ENCODE measurements around the gene MAST1. TPM values are rescaled to one million over a fixed set of nuclear protein-coding genes. Genes with fewer than 3 reads are reported as not detected.

Gene MAST1
- 1.6 and 2.4 TPM in 2 replicates for total RNA-seq

GRCh38 chr19:12838182-12838885, at the start of gene MAST1:
Gene MAST1 (plus strand): TSS chr19:12838515. CDS start chr19:12838573, 58 bp downstream.
- Mint-ChIP-seq H3K4me3 (peak within 1 kb of the TSS; percentile 74), H3K36me3 (ENCODE audit: low read depth) (no peaks in the 10 kb centered on the region), H3K27me3 (peaks cover 69% of the 10 kb centered on the region), H3K27ac (peak within 1 kb of the TSS; percentile 30), H3K4me1 (peaks cover 21% of the 10 kb centered on the region), H3K9me3 (no peaks in the 10 kb centered on the region)
- intact Hi-C loops (cut with micrococcal nuclease), result loop anchor here (2.0 to 5.0 kb wide), 4 partner anchors 42 to 259 kb away; partner anchors contain the start of genes DNASE2 and HOOK2
- DNase-seq, result peak; percentile 88

- Mint-ChIP-seq H3K9me3 (no peaks in the 10 kb centered on the region), H3K4me1 (peaks cover 19% of the 10 kb centered on the region), H3K36me3 (ENCODE audit: low read depth) (peaks cover 18% of the 10 kb centered on the region), H3K4me3 (peak overlapping the region; percentile 93), H3K27me3 (no peaks in the 10 kb centered on the region), H3K27ac (peak overlapping the region; percentile 97)
- DNase-seq, result peak; percentile 77
- intact Hi-C loops (cut with micrococcal nuclease), result no loop called here
Measured at GRCh38 chr19:12788682-12789097, 49.6 kb upstream of the MAST1 start.

- Mint-ChIP-seq H3K27ac (peak overlapping the region; percentile 97), H3K36me3 (ENCODE audit: low read depth) (peaks cover 22% of the 10 kb centered on the region), H3K27me3 (no peaks in the 10 kb centered on the region), H3K4me1 (peaks cover 22% of the 10 kb centered on the region), H3K4me3 (peak overlapping the region; percentile 96), H3K9me3 (no peaks in the 10 kb centered on the region)
- DNase-seq, result no peak
- intact Hi-C loops (cut with micrococcal nuclease), result no loop called here
Measured at GRCh38 chr19:12789098-12789903, 49.0 kb upstream of the MAST1 start.

GRCh38 chr19:12789904-12790619, 48.3 kb upstream of the MAST1 start:
- H3K36me3 Mint-ChIP-seq (ENCODE audit: low read depth), result peaks cover 22% of the 10 kb centered on the region
- peaks cover 30% of the 10 kb centered on the region for H3K4me1 Mint-ChIP-seq
- no peaks in the 10 kb centered on the region for H3K9me3 Mint-ChIP-seq
- DNase-seq, result peak; percentile 99
- no peaks in the 10 kb centered on the region for H3K27me3 Mint-ChIP-seq
- intact Hi-C loops (cut with micrococcal nuclease), result loop anchor here (5.0 kb wide), 1 partner anchor 68 kb away; the partner anchor contains the start of gene TNPO2
- peak overlapping the region; percentile 97 for H3K27ac Mint-ChIP-seq
- peak overlapping the region; percentile 96 for H3K4me3 Mint-ChIP-seq

GRCh38 chr19:12790628-12791344, 47.5 kb upstream of the MAST1 start:
- DNase-seq, result peak; percentile 76
- no peaks in the 10 kb centered on the region for H3K9me3 Mint-ChIP-seq
- peaks cover 34% of the 10 kb centered on the region for H3K4me1 Mint-ChIP-seq

GRCh38 chr19:12791345-12792050, 46.8 kb upstream of the MAST1 start, which contains the start of gene JUNB:
Gene JUNB (plus strand): TSS chr19:12791486. CDS start chr19:12791772, 286 bp downstream.
- Mint-ChIP-seq H3K36me3 (ENCODE audit: low read depth) (peaks cover 24% of the 10 kb centered on the region), H3K9me3 (no peaks in the 10 kb centered on the region), H3K27me3 (no peaks in the 10 kb centered on the region), H3K4me3 (peak within 1 kb of the TSS; percentile 96), H3K27ac (peak within 1 kb of the TSS; percentile 97), H3K4me1 (peaks cover 41% of the 10 kb centered on the region)
- intact Hi-C loops (cut with micrococcal nuclease), result loop anchor here (1.0 to 5.0 kb wide), 4 partner anchors 9 to 365 kb away; partner anchors contain the start of gene TNPO2
- DNase-seq, result peak; percentile 99

More at GRCh38 chr19:12790628-12791344, 47.5 kb upstream of the MAST1 start:
- peak overlapping the region; percentile 96 for H3K4me3 Mint-ChIP-seq
- peak overlapping the region; percentile 97 for H3K27ac Mint-ChIP-seq
- intact Hi-C loops (cut with micrococcal nuclease), result loop anchor here (1.0 to 5.0 kb wide), 3 partner anchors 8 to 68 kb away; partner anchors contain the start of gene TNPO2
- H3K36me3 Mint-ChIP-seq (ENCODE audit: low read depth), result peaks cover 22% of the 10 kb centered on the region
- H3K27me3 Mint-ChIP-seq, result no peaks in the 10 kb centered on the region

- Mint-ChIP-seq H3K4me1 (peaks cover 43% of the 10 kb centered on the region), H3K9me3 (no peaks in the 10 kb centered on the region), H3K36me3 (ENCODE audit: low read depth) (peaks cover 26% of the 10 kb centered on the region), H3K27ac (peak overlapping the region; percentile 97), H3K4me3 (peak overlapping the region; percentile 96), H3K27me3 (no peaks in the 10 kb centered on the region)
- intact Hi-C loops (cut with micrococcal nuclease), result loop anchor here (2.0 to 5.0 kb wide), 2 partner anchors 70 to 365 kb away; partner anchors contain the start of gene TNPO2
- peak; percentile 94 for DNase-seq
Measured at GRCh38 chr19:12792051-12792852, 46.1 kb upstream of the MAST1 start.

- intact Hi-C loops (cut with micrococcal nuclease), result loop anchor here (2.0 to 5.0 kb wide), 2 partner anchors 71 to 364 kb away; partner anchors contain the start of gene TNPO2
- H3K27ac Mint-ChIP-seq, result peak overlapping the region; percentile 97
- H3K9me3 Mint-ChIP-seq, result no peaks in the 10 kb centered on the region
- H3K4me3 Mint-ChIP-seq, result peak overlapping the region; percentile 96
- H3K4me1 Mint-ChIP-seq, result peaks cover 43% of the 10 kb centered on the region
- no peaks in the 10 kb centered on the region for H3K27me3 Mint-ChIP-seq
- peaks cover 27% of the 10 kb centered on the region for H3K36me3 Mint-ChIP-seq (ENCODE audit: low read depth)
- no peak for DNase-seq
Measured at GRCh38 chr19:12792853-12793289, 45.4 kb upstream of the MAST1 start.

- DNase-seq, result peak; percentile 98
- H3K27ac Mint-ChIP-seq, result peak overlapping the region; percentile 97
- intact Hi-C loops (cut with micrococcal nuclease), result loop anchor here (2.0 to 5.0 kb wide), 2 partner anchors 71 to 363 kb away; partner anchors contain the start of gene TNPO2
- peak overlapping the region; percentile 96 for H3K4me3 Mint-ChIP-seq
- H3K36me3 Mint-ChIP-seq (ENCODE audit: low read depth), result peaks cover 29% of the 10 kb centered on the region
- no peaks in the 10 kb centered on the region for H3K27me3 Mint-ChIP-seq
- H3K9me3 Mint-ChIP-seq, result no peaks in the 10 kb centered on the region
- peaks cover 40% of the 10 kb centered on the region for H3K4me1 Mint-ChIP-seq
Measured at GRCh38 chr19:12793290-12794195, 44.8 kb upstream of the MAST1 start.

- H3K36me3 Mint-ChIP-seq (ENCODE audit: low read depth), result peaks cover 36% of the 10 kb centered on the region
- peak overlapping the region; percentile 84 for H3K4me3 Mint-ChIP-seq
- peaks cover 34% of the 10 kb centered on the region for H3K4me1 Mint-ChIP-seq
Measured at GRCh38 chr19:12794196-12794941, 43.9 kb upstream of the MAST1 start.

More at GRCh38 chr19:12794196-12794941, 43.9 kb upstream of the MAST1 start:
- H3K27me3 Mint-ChIP-seq, result no peaks in the 10 kb centered on the region
- peak; percentile 73 for DNase-seq
- intact Hi-C loops (cut with micrococcal nuclease), result loop anchor here (5.0 kb wide), 1 partner anchor 72 kb away; the partner anchor contains the start of gene TNPO2
- H3K9me3 Mint-ChIP-seq, result no peaks in the 10 kb centered on the region
- H3K27ac Mint-ChIP-seq, result peak overlapping the region; percentile 92
